ENCODE measurements around the gene FAM171A1.
"Not testable (repeated sequence)": the region's sequence is repeated elsewhere in the genome, so short reads cannot be mapped to it uniquely, and the experiment has no call there.

FAM171A1 gene

DNA sequence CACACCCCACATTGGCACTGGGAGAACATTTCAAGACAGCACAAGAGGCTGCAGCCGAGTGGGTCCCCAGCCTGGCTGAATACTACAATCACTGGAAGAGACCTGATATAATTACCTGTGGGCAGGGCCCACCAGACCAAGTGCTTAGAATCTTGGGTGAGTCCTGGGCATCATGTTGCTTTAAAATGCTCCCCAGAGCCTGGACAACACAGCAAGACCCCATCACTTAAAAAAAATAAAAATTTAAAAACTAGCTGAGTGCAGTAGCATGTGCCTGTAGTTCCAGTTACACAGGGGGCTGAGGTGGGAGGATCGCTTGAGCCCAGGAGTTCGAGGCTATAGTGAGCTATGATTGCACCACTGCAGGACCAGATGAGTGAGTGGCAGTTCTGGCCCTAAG, 28.1 kb downstream of the FAM171A1 start:
- DNase-seq = no peak

DNA sequence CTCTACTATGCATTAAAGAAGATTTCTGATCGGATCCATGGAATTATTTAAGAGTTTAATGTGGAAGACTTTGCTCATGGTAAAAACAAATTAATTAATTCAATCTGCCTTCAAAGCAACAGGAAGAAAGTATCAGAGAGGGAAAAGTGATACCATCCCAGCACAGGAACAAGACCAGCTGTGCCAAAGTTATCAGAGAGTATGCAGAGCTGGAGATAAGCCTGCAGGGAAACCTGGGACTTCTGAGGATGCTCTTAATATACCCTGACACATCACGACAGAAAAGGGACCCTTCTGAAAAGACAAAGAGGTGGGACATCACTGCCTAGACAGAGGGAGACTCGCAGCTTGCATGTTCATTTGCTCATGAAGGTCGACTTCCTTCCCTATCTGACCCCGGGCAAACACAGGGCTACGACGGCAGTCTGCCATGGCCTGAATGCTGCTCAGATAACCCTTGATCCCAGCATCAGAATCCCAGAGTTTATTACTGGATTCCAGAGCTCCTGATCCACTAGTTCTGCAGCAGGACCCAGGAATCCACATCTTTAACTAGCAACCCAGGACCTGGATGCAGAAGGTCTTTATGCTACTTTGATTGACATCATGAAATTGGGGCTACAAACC, 29.5 kb downstream of the FAM171A1 start:
- no peak for DNase-seq

DNA sequence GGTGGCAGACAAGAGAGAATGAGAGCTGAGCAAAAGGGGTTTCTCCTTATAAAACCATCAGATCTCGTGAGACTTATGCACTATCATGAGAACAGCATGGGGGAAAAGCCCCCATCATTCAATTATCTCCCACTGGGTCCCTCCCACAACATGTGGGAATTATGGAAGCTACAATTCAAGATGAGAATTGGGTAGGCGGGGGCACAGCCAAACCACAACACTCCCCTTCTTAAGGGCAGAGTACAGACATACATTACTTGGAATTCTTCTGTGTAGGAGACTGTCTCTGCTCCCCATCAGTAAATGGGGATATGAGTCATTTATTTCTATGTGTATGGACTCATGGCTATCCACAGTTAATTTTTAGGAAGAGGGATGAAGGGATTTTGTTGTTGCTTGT, 31.2 kb downstream of the FAM171A1 start:
- DNase-seq = no peak

DNA sequence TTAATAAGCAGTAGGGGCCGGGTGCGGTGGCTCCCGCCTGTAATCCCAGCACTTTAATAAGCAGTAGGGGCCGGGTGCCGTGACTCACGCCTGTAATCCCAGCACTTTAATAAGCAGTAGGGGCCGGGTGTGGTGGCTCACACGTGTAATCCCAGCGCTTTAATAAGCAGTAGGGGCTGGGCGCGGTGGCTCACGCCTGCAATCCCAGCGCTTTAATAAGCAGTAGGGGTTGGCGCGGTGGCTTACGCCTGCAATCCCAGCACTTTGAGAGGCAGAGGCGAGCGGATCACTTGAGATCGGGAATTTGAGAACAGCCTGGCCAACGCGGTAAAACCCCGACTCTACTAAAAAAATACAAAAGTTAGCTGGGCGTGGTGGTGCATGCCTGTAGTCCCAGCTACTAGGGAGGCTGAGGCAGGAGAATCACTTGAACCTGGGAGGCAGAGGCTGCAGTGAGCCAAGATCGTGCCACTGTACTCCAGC, 33.6 kb downstream of the FAM171A1 start:
- DNase-seq = not testable (repeated sequence)

DNA sequence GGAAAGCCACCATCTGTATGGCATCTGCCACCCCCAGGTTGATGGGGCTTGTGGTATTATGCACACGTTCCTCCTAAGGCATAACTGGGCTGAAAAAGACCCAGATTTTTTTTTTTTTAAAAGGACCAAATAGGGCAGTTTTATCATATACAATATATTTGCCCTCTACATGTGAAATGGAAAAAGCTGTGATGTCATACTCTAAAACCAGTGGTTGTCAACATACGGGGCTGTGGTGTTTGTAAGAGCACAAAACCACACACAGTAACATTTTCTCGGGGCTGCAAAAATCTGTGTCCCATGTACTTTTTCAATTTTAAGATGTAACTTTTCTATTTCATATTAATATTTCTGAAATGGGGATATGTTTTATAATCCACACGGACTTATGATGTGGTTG, 34.9 kb downstream of the FAM171A1 start:
- DNase-seq = no peak

DNA sequence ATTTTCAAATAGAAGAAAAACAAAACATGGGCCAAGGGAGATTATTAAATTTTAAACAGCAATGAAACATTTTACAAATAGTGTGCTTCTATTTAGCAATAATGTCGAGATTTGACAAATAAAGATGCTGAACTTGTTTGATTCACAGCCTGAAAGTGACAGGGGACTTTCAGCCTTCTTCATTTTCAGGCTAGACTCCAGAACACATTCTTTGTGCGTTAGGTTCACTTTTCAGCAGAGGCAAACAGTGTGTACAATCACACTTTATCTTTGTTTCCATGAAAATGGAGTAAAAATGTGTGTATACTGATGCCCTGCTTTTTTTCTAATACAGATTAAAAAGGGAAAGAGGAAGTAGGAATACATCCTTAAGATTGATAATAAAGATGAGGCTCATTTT, 35.6 kb downstream of the FAM171A1 start:
- DNase-seq = no peak

DNA sequence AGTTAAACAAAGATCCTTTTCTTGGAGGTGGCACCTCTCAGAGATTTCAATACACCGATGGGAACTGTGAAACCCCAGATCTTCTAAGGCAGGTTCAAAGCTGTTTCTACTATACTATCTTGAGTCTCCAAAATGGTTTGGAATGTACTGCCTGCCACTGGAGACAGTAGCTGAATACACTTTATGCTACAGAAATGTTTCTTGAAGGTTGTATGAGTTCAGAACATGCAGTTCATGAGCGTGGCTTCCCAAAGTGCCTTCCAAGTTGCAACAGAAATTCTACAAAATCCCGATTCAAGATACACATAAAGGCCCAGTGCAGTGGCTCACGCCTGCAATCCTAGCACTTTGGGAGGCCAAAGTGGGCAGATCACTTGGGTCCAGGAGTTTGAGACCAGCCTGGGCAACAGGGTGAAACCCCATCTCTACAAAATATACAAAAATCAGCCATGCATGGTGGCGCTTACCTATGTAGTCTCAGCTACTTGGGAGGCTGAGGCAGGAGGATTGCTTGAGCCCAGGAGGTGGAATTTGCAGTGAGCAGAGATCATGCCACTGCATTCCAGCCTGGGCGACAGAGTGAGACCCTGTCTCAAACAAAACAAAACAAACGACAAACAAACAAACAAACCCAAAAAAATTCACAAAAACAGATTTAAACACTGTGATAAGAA, 36.3 kb downstream of the FAM171A1 start:
- DNase-seq = no peak

DNA sequence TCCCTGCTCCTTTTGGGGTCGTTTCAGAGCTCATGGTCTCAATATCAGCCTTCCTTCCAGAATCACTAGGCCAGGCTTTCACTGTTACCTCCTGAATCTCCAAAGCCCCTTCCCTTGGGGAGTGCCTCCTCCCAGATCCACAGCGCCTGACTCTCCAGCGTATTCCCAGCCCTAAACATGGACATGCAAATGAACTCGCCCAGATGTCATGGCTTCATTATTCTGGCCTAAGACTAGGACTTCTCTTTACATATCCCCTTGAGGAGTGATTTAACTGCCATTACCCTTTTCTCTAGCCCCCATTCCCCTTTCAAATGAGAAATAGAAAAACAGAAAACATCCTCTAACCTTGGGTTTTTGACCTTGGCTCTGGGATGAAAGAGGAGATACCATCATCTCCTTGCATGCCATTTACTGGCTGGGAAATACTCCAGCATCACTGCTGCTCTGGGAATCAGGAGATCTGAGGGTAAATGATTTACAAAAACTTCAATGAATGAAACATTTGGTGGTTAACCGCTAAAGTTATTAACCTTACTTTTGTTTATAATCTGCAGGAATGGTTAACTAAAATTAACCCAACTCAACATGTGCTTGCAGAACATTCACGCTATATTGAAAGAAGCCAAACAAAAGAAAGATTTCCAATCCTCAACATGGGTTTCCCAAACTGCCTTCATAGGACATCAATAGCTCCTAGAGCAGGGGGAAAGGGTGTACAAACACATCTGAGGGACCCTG, 37.0 kb downstream of the FAM171A1 start:
- DNase-seq = no peak

DNA sequence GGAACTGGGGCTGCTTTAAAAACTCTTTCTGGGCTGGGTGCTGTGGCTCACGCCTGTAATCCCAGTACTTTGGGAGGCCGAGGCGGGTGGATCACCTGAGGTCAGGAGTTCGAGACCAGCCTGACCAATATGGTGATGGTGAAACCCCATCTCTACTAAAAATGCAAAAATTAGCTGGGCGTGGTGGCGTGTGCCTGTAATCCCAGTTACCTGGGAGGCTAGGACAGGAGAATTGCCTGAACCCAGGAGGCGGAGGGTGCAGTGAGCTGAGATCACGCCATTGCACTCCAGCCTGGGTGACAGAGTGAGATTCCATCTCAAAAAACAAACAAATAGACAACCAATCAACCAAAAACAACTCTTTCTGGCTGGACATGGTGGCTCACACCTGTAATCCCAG, 37.9 kb downstream of the FAM171A1 start:
- DNase-seq = not testable (repeated sequence)

DNA sequence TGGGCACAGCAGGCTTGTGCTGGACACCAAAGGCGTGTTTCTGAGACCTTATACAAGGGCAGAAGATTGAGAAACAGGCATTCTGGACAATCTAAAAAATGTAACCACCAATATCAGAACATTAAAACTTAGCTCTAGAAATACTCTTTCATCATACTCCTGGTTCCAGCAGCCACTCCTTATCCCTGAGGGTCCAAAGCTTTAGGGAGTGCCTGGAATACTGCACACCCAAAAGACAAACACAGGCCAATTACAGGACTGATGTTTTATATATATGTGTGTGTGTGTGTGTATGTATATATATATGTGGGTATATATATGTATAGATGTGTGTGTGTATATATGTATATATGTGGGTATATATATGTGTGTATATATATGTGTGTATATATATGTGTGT, 39.6 kb downstream of the FAM171A1 start:
- no peak for DNase-seq

DNA sequence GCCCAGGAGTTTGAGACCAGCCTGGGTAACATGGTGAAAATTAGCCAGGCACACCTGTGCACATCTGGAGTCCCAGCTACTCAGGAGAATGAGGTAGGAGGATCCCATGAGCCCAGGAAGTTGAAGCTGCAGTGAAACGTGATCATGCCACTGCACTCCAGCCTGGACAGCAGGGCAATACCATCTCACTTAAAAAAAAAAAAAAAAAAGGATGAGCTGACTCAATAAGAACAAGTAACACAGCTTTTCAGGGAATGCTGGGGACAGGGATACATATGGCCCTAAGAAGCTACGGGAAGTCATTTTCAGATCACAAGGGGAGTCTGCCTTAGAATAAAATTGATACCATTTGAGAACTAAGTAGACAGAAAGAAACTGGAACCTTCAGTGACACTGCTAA, 41.7 kb downstream of the FAM171A1 start:
- DNase-seq = no peak

DNA sequence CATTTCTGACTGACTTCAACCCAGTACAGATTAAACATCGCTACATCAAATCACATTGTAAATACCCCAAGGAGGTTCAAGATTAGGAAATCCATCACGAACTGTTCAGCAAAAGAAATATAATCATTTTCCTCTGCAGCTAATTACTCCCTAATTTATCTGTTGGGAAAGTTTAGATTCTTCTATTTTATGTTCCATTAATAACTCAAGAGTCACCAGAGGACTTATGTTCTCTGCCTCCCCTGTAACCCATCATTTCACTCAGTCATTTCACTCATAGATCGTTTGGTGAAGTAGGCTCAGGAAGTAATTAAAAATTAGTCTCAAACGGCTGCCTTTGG, 45.2 kb downstream of the FAM171A1 start:
- DNase-seq = no peak

DNA sequence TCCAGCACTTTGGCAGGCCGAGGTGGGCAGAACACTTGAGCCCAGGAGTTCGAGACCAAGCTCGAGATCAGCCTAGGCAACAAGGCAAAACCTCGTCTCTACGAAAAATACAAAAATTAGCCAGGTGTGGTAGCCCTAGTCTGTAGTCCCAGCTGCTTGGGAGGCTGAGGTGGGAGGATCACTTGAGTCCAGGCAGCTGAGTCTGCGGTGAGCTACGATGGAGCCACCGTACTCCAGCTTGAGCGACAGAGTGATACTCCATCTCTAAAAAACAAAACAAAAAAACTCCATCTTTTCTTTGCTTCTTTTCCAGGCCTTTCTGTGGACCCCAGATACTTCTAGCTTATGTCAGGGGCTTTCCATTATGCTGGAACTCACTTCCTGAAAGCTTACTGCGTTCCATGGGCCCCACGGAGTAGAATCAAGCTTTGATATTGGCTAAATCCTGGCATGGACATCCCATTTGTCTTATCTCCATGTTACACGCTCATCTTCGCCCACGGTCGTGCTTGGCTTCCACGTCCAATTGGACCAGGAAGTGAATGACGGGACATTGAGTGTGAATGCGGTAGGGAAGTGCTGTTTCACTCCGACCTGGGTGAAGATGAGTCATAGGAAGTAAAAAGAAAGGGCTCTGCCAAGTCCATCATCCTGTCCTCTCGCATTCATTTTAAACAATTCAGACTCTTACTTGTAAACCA, 45.7 kb downstream of the FAM171A1 start:
- DNase-seq = no peak

DNA sequence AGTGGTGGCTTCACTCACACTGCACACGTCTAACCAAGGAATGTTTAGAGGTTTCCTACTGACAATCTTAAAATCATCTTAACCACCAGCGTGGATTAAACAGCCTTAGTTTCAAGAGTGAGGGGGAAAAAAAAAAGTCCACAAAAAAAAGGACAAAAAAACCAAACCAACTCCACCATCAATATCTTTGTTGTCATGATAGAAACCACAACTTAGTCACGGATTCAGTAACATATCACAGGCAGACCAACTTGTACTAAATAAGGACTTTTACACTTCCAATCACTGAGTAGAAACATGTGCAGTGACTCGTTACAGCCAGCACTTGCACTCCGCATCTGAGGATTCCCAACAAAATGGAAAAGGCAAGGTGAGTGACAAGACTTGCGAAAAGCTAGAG, 46.5 kb downstream of the FAM171A1 start:
- no peak for DNase-seq

DNA sequence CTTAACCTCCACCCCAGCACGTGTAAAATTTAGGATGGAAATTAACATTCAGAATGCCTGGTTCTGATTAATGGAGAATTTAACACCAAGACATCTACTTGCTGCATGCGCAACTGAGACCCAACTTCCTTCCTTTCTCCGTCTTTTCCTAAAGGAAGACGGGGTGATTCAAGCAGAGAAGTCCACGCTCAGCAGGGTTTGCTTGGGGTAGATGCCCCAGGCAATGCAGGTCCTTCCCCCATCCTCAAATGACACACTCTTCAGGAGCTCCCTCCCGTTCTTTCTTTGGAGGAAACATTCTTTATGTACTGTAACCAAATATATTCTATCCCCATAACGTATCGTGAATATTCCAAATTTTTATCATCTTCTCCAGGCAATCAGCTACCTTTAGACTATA, 47.0 kb downstream of the FAM171A1 start:
- no peak for DNase-seq

DNA sequence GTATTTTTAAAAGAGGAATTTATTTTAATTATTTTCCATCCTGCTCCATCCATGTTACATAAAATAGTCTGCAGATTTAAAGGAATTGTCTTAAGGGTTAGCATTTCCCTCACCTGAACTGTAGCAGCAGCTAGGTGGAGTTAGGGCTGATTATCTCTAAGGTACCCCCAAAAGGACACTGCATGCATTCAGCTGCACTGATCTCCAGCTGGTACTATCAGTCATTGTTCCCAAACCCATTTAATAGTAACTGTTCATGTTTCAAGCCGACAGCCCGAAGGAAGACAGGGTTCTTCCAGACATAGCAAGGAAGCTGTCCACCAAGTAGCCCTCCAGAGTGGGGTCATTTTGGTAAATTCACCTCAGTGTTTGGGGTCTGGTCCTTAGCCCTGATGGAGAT, 48.7 kb downstream of the FAM171A1 start:
- no peak for DNase-seq

DNA sequence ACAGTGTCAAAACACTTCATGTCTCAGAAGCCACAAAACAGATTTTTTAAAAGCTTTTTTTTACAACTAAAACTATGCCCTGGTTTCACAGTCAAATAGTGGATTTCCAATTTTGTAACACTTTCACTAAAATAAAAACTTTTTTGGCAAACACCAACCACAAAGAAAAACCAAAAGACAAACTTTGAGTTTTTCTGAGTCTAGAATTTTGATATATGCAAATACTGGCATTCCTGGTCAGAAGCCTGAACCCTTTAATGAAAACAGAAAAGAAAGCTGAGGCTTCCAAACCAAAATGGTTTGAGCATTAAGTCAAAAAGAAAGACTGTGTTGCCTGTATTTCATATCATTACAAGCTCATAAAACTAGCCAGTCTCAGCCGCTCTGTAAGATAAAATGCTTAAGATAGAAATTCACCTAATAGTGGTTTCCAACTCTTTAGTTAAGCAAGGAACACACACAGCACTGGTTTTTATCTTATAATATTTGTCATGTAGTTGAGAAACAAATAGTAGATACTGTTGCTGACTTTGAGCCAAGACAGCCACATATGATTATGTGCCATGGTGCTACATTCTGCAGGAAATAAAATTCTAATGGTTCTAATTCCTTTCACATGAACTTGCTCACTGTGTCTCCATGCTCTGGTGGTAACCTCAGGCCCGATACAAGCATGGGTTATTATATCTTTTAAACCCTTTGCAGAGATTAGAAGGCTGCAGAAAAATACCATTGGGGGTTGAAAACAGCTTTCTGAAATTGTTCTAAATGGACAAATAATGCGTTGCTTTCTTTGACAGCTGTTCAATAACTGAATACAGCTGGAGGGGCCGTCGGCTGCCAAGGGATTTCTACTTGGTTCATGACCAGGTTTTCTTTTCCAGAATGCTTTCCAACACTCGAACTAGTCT, 49.4 kb downstream of the FAM171A1 start:
- DNase-seq = no peak

DNA sequence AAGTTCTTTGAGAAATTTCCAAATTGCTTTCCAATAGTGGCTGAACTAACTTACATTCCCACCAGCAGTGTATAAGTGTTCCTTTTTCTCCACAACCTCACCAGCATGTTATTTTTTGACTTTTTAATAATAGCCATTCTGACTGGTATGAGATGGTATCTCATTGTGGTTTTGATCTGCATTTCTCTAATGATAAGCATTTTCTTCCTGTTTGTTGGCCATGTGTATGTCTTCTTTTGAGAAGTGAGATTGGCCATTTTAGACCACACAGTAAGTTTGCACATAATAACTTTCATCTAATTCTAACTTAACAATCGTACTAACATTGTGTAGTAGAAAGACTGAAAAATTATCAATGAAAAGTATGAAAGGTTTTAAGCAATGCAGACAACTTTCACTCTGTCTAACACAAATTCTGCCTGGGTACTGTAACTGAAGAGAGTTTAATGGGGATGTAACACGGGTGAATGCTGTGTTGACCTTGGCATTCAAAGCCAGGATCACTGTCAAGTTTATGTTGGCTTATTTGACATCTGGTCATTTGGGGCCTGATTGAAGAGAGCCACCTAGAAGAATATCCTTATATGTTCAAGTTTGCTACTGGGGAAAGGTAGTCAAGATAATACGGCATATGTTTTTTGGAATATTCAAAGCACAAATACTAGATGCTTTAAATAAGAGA, 50.4 kb downstream of the FAM171A1 start:
- DNase-seq = no peak

DNA sequence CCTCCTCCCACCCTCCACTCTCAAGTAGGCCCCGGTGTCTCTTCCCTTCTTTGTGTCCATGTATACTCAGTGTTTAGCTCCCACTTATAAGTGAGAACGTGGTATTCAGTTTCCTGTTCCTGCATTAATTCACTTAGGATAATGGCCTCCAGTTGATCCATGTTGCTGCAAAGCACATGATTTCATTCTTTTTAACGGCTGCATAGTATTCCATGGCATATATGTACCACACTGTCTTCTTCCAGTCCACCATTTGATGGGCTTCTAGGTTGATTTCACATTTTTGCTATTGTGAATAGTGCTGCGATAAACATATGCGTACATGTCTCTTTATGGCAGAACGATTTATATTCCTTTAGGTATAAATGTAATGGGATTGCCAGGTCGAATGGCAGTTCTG, 51.0 kb downstream of the FAM171A1 start:
- no peak for DNase-seq

DNA sequence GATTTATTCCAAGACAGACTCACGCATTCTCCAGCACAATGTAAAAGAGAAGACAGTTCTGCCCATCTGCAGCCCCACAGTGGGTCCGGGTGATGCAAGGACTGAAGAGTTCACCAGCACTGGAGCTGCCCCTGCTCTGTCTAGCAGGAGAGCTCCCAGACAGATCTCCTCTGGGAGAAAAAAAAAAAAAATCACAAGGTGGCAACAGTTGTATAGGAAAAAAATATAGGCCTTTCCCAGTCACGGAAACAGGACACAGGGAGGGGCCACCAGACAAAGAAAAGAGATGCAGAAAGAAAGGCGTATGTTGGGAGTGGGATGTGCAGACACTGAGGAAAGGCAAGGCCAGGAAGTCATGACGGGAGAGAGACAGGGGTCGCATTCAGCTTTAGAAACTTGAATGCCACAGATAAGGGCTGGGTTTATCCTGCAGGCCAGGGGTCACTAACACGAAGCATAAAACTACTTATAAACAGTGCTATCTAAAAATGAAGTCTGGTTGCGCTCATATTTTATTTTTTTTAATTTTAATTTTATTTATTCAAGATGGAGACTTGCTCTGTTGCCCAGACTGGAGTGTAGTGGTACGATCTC, 54.1 kb downstream of the FAM171A1 start:
- no peak for DNase-seq

DNA sequence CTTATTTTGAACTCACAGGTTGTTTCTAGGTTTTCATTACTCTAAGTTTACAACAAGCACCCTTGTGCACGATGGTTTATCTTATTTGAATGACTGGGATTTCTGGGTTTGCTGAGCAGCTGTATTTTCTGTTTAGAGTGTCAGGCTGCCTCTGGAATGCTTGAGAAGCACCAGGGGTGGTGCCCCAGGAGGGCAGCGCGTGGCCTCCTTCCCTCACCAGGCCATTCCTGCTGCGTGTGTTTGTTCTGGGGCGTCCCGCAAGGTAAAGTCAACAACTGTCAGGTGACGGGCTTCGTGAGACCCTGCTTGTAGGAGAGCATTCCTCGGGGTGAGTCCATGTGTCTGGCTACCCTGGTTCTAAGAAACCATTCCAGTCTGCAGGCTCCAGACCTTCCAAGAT, 54.9 kb downstream of the FAM171A1 start:
- no peak for DNase-seq

DNA sequence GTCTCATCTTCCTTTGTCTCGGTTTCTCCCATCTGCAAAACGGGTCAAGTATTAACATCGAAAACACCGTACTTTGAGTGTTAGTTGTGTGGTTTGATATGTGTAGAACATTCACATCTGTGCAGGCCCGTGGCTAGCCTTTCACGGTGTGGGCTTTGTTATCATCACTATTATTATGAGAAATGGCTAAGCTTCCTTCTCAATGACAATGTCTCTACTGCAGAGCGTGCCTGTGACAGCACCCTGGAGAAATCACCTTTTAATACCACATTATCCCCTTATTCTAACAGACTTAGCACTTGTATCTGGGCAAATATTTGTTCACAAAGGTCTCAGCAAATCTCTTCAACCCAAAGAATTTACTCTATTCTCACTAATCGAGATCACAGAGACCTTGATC, 55.8 kb downstream of the FAM171A1 start:
- no peak for DNase-seq

Measured in midbrain (tissue), 1 donor.